ENCODE data around the gene KIZ. TPM values are rescaled to one million over a fixed set of nuclear protein-coding genes. Genes with fewer than 3 reads are reported as not detected.

KIZ gene
- polyA plus RNA-seq, 6 donors from 2014 or later, result 17.7 to 22.7 (median 19.1) TPM

GRCh38 chr20:21177767-21178166 is 51.9 kb downstream of the KIZ start:
- Mint-ChIP-seq H3K4me3 (no peak overlapping the region), H3K27ac (no peak overlapping the region), H3K27me3 (no peaks in the 10 kb centered on the region), H3K36me3 (peaks cover 8 to 10% of the 10 kb centered on the region in 2 donors), H3K9me3 (peaks cover 0 to 15% (median 9%) of the 10 kb centered on the region in 7 donors), H3K4me1 (peaks cover 3 to 17% (median 13%) of the 10 kb centered on the region in 3 donors)
- no peak for DNase-seq
- ATAC-seq (ENCODE audit: low read depth in 2 of 2), result no peak

DNA sequence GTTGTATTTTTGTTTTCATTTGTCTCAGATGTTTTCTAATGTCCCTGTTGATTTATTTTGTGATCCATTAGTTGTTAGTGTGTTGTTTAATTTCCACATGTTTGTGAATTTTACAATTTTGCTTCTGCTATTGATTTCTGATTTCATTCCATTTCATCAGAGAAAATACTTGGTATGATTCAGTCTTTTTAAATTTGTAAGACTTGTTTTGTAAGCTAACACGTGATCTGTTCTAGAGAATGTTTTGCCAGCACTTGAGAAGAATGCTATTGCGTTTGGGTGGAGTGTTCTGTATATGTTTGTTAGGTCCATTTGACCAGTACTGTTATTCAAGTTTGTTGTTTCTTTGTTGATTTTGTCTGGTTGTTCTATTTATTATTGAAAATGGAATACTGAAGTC is 53.9 kb downstream of the KIZ start:
- H3K36me3 Mint-ChIP-seq, result peaks cover 8 to 10% of the 10 kb centered on the region in 2 donors
- no peaks in the 10 kb centered on the region for H3K27me3 Mint-ChIP-seq
- DNase-seq (no peak), ATAC-seq (ENCODE audit: low read depth in 2 of 2) (no peak)
- no peak overlapping the region for H3K4me3 Mint-ChIP-seq
- H3K9me3 Mint-ChIP-seq, result peaks cover 0 to 15% (median 10%) of the 10 kb centered on the region in 7 donors
- no peak overlapping the region for H3K27ac Mint-ChIP-seq
- peaks cover 3 to 17% (median 9%) of the 10 kb centered on the region in 3 donors for H3K4me1 Mint-ChIP-seq

- DNase-seq (no peak), ATAC-seq (ENCODE audit: low read depth in 2 of 2) (no peak)
- H3K4me3 Mint-ChIP-seq, result no peak overlapping the region
- H3K4me1 Mint-ChIP-seq, result peaks cover 3 to 17% (median 9%) of the 10 kb centered on the region in 3 donors
- H3K27ac Mint-ChIP-seq, result no peak overlapping the region
- peaks cover 8 to 10% of the 10 kb centered on the region in 2 donors for H3K36me3 Mint-ChIP-seq
- H3K9me3 Mint-ChIP-seq, result peaks cover 0 to 15% (median 10%) of the 10 kb centered on the region in 7 donors
- no peaks in the 10 kb centered on the region for H3K27me3 Mint-ChIP-seq
Measured at GRCh38 chr20:21180248-21180647, 54.4 kb downstream of the KIZ start.

GRCh38 chr20:21181028-21181427 is 55.1 kb downstream of the KIZ start:
- DNase-seq, result no peak
- no peak for ATAC-seq (ENCODE audit: low read depth in 2 of 2)
- peaks cover 8 to 10% of the 10 kb centered on the region in 2 donors for H3K36me3 Mint-ChIP-seq
- H3K27ac Mint-ChIP-seq, result no peak overlapping the region
- H3K4me1 Mint-ChIP-seq, result peaks cover 3 to 17% (median 9%) of the 10 kb centered on the region in 3 donors
- no peaks in the 10 kb centered on the region for H3K27me3 Mint-ChIP-seq
- peaks cover 0 to 15% (median 10%) of the 10 kb centered on the region in 7 donors for H3K9me3 Mint-ChIP-seq
- H3K4me3 Mint-ChIP-seq, result no peak overlapping the region

DNA sequence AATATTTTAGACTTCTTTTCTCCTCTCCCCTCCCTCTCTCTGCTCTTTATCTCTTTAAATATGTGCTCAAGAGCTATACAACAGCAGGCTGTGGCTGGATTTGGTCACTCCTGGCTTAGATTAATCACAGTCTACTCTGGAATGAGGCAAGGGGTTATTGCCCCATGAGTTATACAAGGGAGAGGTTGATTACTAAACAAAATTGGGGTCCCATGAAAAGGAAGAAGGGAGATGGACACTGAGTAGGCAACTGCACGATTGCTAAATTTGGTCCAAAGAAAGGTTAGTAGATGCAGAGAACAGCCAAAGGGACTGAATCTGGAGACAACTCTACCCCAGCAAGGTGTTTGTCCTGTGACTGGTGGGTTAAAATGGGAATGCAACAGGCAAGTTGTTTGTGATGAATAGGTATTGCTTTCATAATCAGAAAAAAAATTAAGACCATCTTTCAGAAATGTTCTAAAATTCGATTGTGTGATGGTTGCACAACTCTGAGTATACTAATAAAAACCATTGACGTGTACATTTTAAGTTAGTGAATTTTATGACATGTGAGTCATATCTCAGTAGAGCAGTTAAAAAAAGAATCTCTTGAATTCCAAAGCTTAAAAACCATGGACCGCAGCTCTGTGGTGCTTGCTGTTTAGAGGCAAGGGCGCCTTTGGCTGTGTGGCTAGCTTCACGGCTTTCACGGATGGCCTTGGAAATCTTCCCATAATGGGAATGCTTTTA is 57.1 kb downstream of the KIZ start:
- Mint-ChIP-seq H3K9me3 (peaks cover 0 to 2% (median 0%) of the 10 kb centered on the region in 7 donors), H3K36me3 (peaks cover 13 to 14% of the 10 kb centered on the region in 2 donors), H3K27me3 (no peaks in the 10 kb centered on the region), H3K27ac (peak overlapping the region in 1 of 6 donors; percentile 46), H3K4me3 (no peak overlapping the region), H3K4me1 (peaks cover 3 to 17% (median 9%) of the 10 kb centered on the region in 3 donors)
- no peak for ATAC-seq (ENCODE audit: low read depth in 2 of 2)
- DNase-seq, result no peak

DNA sequence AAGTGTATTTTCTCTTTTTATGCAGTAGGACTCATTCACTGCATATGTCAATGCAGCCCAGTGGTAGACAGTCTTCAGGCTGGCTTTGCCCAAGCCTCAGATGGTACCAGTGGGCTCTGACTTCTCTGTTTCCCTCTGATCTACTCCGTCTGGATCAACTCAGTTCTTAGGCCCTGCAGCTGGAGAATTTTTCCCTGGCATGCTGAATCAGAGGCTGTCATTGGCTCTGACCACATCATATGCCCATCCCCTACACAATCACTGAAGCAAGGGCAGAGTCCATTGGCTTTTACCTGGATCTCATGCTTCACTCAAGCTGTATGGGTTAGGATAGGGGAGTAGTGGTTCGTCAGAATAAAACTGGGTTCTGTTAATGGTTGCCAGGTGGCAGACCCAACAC is 57.8 kb downstream of the KIZ start:
- H3K36me3 Mint-ChIP-seq, result peaks cover 13 to 16% of the 10 kb centered on the region in 2 donors
- H3K27ac Mint-ChIP-seq, result no peak overlapping the region
- DNase-seq, result no peak
- no peak for ATAC-seq (ENCODE audit: low read depth in 2 of 2)
- no peak overlapping the region for H3K4me3 Mint-ChIP-seq
- no peaks in the 10 kb centered on the region for H3K27me3 Mint-ChIP-seq
- H3K4me1 Mint-ChIP-seq, result peaks cover 3 to 14% (median 9%) of the 10 kb centered on the region in 3 donors
- peaks cover 0 to 2% (median 0%) of the 10 kb centered on the region in 7 donors for H3K9me3 Mint-ChIP-seq

GRCh38 chr20:21184819-21185218 is 58.9 kb downstream of the KIZ start:
- H3K4me1 Mint-ChIP-seq, result peaks cover 3% of the 10 kb centered on the region in 3 donors
- ATAC-seq (ENCODE audit: low read depth in 2 of 2) (no peak), DNase-seq (no peak)
- peaks cover 0 to 2% (median 0%) of the 10 kb centered on the region in 7 donors for H3K9me3 Mint-ChIP-seq
- H3K27ac Mint-ChIP-seq, result no peak overlapping the region
- no peak overlapping the region for H3K4me3 Mint-ChIP-seq
- H3K27me3 Mint-ChIP-seq, result no peaks in the 10 kb centered on the region
- H3K36me3 Mint-ChIP-seq, result peaks cover 13 to 16% of the 10 kb centered on the region in 2 donors

GRCh38 chr20:21185849-21186248 is 60.0 kb downstream of the KIZ start:
- Mint-ChIP-seq H3K4me3 (no peak overlapping the region), H3K4me1 (peaks cover 0 to 3% (median 3%) of the 10 kb centered on the region in 3 donors), H3K36me3 (peaks cover 13 to 16% of the 10 kb centered on the region in 2 donors), H3K27ac (no peak overlapping the region), H3K27me3 (no peaks in the 10 kb centered on the region), H3K9me3 (peaks cover 0 to 2% (median 0%) of the 10 kb centered on the region in 7 donors)
- ATAC-seq (ENCODE audit: low read depth in 2 of 2) (no peak), DNase-seq (no peak)

- no peaks in the 10 kb centered on the region for H3K9me3 Mint-ChIP-seq
- DNase-seq, result no peak
- no peak overlapping the region for H3K27ac Mint-ChIP-seq
- peaks cover 13 to 16% of the 10 kb centered on the region in 2 donors for H3K36me3 Mint-ChIP-seq
- H3K4me3 Mint-ChIP-seq, result no peak overlapping the region
- H3K27me3 Mint-ChIP-seq, result no peaks in the 10 kb centered on the region
- no peaks in the 10 kb centered on the region for H3K4me1 Mint-ChIP-seq
- ATAC-seq (ENCODE audit: low read depth in 2 of 2), result no peak
Measured at GRCh38 chr20:21189761-21190523, 64.1 kb downstream of the KIZ start.

- H3K4me1 Mint-ChIP-seq, result no peaks in the 10 kb centered on the region
- no peak for DNase-seq
- H3K36me3 Mint-ChIP-seq, result peaks cover 14 to 16% of the 10 kb centered on the region in 2 donors
- no peaks in the 10 kb centered on the region for H3K9me3 Mint-ChIP-seq
- no peaks in the 10 kb centered on the region for H3K27me3 Mint-ChIP-seq
- no peak overlapping the region for H3K4me3 Mint-ChIP-seq
- no peak for ATAC-seq (ENCODE audit: low read depth in 2 of 2)
- peak overlapping the region in 1 of 6 donors; percentile 33 for H3K27ac Mint-ChIP-seq
Measured at GRCh38 chr20:21190869-21191268, 65.0 kb downstream of the KIZ start.

DNA sequence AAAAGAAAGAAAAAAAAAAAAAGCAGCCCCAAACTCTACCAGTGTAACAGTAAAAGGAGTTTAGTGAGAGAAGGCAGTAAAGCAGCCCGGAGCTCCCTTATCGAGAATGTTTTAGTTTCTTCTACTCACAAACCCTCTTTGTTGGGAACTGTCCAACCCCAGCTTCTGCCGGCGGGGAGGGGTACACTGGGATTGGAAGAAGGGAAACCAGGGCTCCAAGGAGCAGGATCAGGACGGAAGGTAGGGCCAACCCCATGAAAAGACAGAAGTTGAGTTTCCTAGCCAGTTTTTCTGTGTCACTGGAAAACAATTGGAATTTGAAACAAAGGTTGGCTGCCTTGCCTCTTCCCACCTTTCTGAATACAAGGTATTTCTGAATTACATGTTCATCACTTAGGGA is 66.0 kb downstream of the KIZ start:
- ATAC-seq (ENCODE audit: low read depth in 2 of 2) (no peak), DNase-seq (no peak)
- Mint-ChIP-seq H3K4me1 (no peaks in the 10 kb centered on the region), H3K36me3 (peaks cover 11 to 12% of the 10 kb centered on the region in 2 donors), H3K27ac (no peak overlapping the region), H3K9me3 (no peaks in the 10 kb centered on the region), H3K4me3 (no peak overlapping the region), H3K27me3 (no peaks in the 10 kb centered on the region)

- H3K4me1 Mint-ChIP-seq, result peaks cover 0 to 7% (median 0%) of the 10 kb centered on the region in 3 donors
- no peak overlapping the region for H3K27ac Mint-ChIP-seq
- peaks cover 10 to 13% of the 10 kb centered on the region in 2 donors for H3K36me3 Mint-ChIP-seq
- H3K9me3 Mint-ChIP-seq, result no peaks in the 10 kb centered on the region
- no peaks in the 10 kb centered on the region for H3K27me3 Mint-ChIP-seq
- DNase-seq (no peak), ATAC-seq (ENCODE audit: low read depth in 2 of 2) (no peak)
- no peak overlapping the region for H3K4me3 Mint-ChIP-seq
Measured at GRCh38 chr20:21202259-21202658, 76.4 kb downstream of the KIZ start.

GRCh38 chr20:21203088-21203656 is 77.3 kb downstream of the KIZ start:
- Mint-ChIP-seq H3K36me3 (peaks cover 10 to 13% of the 10 kb centered on the region in 2 donors), H3K4me3 (no peak overlapping the region), H3K27me3 (no peaks in the 10 kb centered on the region), H3K9me3 (no peaks in the 10 kb centered on the region), H3K4me1 (peaks cover 0 to 7% (median 0%) of the 10 kb centered on the region in 3 donors), H3K27ac (no peak overlapping the region)
- DNase-seq (no peak), ATAC-seq (ENCODE audit: low read depth in 2 of 2) (no peak)

Measured in naive B cell (primary cell).